ENCODE results near the gene ZNF507. TPM values are rescaled to one million over a fixed set of nuclear protein-coding genes. Genes with fewer than 3 reads are reported as not detected.

Gene ZNF507
- total RNA-seq, 1 donor from 2014 or later, result 6.4 TPM

DNA sequence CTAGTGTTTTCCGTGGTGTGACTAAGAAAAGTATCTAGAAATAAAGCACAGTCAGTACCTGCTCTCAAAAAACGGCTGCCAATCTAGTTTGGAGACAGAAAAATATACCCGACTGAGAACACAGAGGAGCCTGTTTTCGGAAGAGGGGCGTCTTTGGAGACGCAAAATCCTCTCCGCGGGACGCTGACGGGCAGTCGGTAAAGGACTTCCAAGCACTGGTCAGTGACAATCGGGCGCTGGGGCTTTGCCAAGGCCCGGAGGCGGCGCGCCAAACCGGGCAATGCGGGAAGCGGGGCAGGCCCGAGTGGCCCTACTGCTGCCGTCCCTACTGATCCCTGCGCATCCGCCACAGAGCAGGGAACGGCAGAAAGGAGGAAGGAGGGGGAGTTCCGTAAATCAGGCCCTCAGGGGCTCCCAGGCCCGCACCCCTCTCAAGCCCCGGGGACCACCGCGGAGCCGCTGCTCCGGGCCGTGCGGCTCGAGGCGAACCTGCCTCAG is 59.6 kb downstream of the ZNF507 start:
- Histone ChIP-seq H3K9me3 (no peaks in the 10 kb centered on the region), H3K4me3 (peak overlapping the region; percentile 93 to 94), H3K4me1 (peaks cover 0 to 14% of the 10 kb centered on the region in 2 donors), H3K27ac (peak overlapping the region; percentile 99 to 100), H3K36me3 (peaks cover 0 to 13% of the 10 kb centered on the region in 2 donors), H3K27me3 (no peaks in the 10 kb centered on the region)
- intact Hi-C loops (cut with DNase I), result loop anchor here (1.0 to 5.0 kb wide), 5 partner anchors 33 to 272 kb away; partner anchors contain the start of genes ANKRD27, PDCD5, RGS9BP and ZNF507
- DNase-seq (ENCODE audit: low spot score in 2 of 2), result peak in 1 of 2 donors; percentile 88
- TF ChIP-seq, protein P1, sequence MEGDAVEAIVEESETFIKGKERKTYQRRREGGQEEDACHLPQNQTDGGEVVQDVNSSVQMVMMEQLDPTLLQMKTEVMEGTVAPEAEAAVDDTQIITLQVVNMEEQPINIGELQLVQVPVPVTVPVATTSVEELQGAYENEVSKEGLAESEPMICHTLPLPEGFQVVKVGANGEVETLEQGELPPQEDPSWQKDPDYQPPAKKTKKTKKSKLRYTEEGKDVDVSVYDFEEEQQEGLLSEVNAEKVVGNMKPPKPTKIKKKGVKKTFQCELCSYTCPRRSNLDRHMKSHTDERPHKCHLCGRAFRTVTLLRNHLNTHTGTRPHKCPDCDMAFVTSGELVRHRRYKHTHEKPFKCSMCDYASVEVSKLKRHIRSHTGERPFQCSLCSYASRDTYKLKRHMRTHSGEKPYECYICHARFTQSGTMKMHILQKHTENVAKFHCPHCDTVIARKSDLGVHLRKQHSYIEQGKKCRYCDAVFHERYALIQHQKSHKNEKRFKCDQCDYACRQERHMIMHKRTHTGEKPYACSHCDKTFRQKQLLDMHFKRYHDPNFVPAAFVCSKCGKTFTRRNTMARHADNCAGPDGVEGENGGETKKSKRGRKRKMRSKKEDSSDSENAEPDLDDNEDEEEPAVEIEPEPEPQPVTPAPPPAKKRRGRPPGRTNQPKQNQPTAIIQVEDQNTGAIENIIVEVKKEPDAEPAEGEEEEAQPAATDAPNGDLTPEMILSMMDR (IDR thresholded peaks at IDR 0.05), result no peak

DNA sequence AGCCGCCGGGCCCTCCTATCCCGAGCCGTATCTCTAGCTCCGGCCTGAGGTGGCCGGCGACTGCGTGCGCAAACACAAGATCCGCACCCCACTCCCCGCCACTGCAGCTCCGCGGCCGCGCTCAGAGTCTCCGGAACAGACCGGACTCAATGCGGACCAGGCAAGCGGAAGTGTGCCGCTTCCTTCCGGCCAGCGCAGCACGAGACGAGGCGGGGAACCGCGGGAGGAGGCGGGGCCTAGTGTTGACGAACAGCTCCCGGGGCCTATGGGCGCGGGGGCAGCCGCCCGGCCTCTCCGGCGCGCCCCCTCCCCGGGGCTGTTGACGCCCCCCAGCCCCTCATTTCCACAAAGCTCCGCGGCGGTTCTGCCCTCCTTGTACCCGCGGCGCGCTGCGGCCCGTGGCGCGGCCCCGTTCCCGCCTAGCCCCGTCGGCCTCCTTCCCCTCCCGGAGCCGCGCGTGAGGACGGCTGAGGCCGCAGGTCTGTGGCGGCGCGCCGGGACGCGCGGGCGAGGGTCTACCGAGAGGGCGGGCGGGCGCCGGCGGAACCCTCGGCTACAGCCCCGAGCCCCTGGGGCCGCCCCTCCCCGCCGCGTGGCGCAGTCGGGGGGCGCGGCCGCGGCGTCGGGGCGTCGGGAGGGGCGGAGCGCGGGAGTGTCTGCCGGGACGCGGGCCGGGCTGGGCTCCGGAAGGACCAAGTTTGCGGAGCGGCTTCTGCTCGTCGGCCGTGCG is 60.2 kb downstream of the ZNF507 start, which contains the start of gene DPY19L3:
DPY19L3 (plus strand) TSS at position 340 of the 730 bp plus-strand sequence. CDS start 2,484 bp downstream, outside the sequence.
- intact Hi-C loops (cut with DNase I), result loop anchor here (1.0 to 5.0 kb wide), 6 partner anchors 33 to 771 kb away; partner anchors contain the start of genes ANKRD27, PDCD5, RGS9BP and ZNF507

DNA sequence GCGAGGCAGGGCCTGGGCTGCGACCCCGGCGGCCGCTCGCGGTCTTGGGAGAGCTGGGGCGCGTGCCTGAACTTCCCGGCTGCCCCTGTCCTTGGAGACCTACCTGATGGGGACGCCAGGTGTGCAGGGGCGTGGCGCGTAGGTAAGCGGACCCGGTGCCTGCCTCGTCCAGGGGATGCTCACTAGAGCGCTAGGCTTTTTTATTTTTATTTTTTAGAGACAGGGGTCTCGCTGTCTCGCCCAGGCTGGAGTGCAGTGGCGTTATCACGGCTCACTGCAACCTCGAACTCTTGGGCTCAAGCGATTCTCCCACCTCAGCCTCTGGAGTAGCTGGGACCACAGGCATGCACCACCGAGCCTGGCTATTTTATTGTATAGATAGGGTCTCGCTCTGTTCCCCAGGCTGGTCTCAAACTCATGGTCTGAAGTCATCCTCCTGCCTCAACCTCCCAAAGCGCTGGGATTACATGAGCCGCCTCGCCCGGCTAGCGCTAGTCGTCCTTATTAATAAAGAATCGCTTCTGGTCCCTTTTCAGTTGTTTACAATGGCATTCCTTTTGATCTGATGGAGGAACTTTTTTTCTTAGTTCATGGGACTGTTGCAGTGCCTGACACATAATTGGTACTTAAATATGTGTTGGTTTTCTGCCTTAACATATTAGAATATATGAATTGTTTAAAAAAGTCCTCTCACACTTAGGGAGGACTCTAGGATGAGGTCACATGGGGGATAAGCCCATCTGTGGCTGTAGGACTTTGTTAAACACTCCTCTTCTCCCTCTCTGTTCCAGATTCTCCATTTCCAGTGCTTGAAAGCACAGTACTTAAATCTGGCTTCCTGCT is 61.0 kb downstream of the ZNF507 start:
- H3K27me3 ChIP-seq, result no peaks in the 10 kb centered on the region
- peaks cover 0 to 27% of the 10 kb centered on the region in 2 donors for H3K36me3 ChIP-seq
- H3K9me3 ChIP-seq, result no peaks in the 10 kb centered on the region
- TF ChIP-seq, protein P1 (IDR thresholded peaks at IDR 0.05), result peak in 1 of 3 experiments; percentile 4
- H3K27ac ChIP-seq, result peak overlapping the region; percentile 99 to 100
- intact Hi-C loops (cut with DNase I), result loop anchor here (2.0 to 5.0 kb wide), 3 partner anchors 34 to 770 kb away; partner anchors contain the start of genes ANKRD27 and RGS9BP
- peaks cover 0 to 14% of the 10 kb centered on the region in 2 donors for H3K4me1 ChIP-seq
- no peak for DNase-seq (ENCODE audit: low spot score in 2 of 2)
- peak overlapping the region; percentile 93 to 94 for H3K4me3 ChIP-seq

More for the DNA sequence above, 60.2 kb downstream of the ZNF507 start, which contains the start of gene DPY19L3:
- Histone ChIP-seq H3K4me3 (peak within 1 kb of the TSS; percentile 93 to 94), H3K9me3 (no peaks in the 10 kb centered on the region), H3K36me3 (peaks cover 0 to 19% of the 10 kb centered on the region in 2 donors), H3K27ac (peak within 1 kb of the TSS; percentile 99 to 100), H3K27me3 (no peaks in the 10 kb centered on the region), H3K4me1 (peaks cover 0 to 14% of the 10 kb centered on the region in 2 donors)
- DNase-seq (ENCODE audit: low spot score in 2 of 2), result peak; percentile 81 to 97
- TF ChIP-seq, protein P1 (IDR thresholded peaks at IDR 0.05), result no peak

DNA sequence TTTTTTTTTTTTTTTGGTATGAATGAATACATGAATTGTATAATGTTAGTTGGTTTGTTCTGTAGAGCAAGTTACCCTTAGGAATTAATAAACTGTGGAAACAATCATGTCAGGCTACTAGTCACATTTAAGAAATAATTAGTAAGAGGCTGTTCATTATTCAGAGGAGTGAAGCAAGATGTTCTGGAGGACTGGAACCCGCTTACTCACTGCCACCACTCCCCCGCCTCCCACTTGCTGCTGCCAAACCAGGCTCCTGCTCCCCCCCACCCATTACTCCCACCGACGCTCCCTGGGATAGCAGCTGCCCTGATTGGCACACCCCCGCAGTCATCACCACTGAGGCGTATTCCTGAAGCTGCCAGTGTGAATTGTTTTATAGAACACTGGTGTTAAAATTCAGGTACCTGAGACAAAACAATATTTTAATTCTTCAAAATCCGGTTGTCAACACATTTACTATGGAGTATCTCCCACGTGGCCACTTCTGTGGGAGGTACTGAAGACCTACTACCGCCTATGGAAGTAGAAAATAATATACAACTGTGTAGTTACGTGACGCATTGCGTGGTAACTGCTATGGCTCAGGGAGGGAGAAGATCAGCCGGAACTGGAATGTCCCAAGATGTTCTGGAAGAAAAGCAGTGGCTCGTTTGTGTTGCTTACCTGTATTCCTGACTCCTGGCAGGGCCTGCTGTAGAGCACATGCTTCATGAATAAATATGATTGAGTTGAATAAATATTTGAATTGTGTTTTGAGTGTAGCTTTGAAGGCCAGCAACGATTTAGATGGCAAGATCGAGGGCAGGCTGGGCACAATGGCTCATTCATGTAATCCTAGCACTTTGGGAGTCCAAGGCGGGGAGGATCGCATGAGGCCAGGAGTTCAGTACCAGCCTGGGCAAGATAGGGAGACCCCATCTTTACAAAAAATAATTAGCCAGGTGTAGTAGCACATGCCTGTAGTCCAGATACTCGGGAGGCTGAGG is 61.9 kb downstream of the ZNF507 start:
- Histone ChIP-seq H3K4me3 (peak overlapping the region; percentile 93 to 94), H3K27ac (peak overlapping the region; percentile 99 to 100), H3K4me1 (peaks cover 0 to 14% of the 10 kb centered on the region in 2 donors), H3K9me3 (no peaks in the 10 kb centered on the region), H3K36me3 (peaks cover 6 to 36% of the 10 kb centered on the region in 2 donors), H3K27me3 (no peaks in the 10 kb centered on the region)
- TF ChIP-seq, protein P1 (IDR thresholded peaks at IDR 0.05), result no peak
- intact Hi-C loops (cut with DNase I), result loop anchor here (2.0 to 5.0 kb wide), 3 partner anchors 35 to 770 kb away; partner anchors contain the start of genes ANKRD27 and RGS9BP
- DNase-seq (ENCODE audit: low spot score in 2 of 2), result peak in 1 of 2 donors; percentile 74

Measured in ascending aorta (tissue), 2 donors.